Retinal pigment epithelial cell (primary cell): ENCODE results near the gene MRPS5.

Experiments
- DNase-seq: peaks from one replicate; pipeline ENCODE4 v3.0.0-alpha.2; 2010; ENCODE audit warnings: low read depth
- H3K4me3 ChIP-seq: 2 replicates; pipeline ENCODE4 v1.5.1; 2011; ENCODE audit warnings: mild to moderate bottlenecking, low read length, control low read depth, moderate library complexity
- TF ChIP-seq, protein P1 (sequence below): conservative IDR thresholded peaks from 2 replicates; pipeline ENCODE4 v1.5.1; 2011; ENCODE audit warnings: low read depth, low read length, control low read depth, inconsistent platforms

Gene MRPS5

DNA sequence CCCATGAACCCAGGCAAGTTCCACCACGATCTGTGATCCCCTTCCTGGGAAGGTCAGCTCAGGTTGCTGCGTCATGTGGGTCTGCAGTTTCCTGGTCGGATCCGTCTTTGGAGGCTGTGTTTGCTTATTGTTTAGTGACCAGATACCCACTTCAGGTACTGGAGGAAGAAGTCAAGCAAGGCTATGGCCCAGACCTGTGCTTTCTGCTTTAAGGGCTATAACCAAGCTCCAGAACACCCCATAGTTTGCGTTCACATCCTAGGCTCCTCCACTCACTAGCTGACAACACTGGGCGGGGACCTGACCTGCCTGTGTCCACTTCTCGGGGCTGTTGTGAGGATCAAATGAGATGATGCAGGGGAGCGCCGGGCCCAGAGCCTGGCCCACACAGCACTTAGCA, 52.1 kb downstream of the MRPS5 start:
- no peak for DNase-seq
- TF ChIP-seq, protein P1, sequence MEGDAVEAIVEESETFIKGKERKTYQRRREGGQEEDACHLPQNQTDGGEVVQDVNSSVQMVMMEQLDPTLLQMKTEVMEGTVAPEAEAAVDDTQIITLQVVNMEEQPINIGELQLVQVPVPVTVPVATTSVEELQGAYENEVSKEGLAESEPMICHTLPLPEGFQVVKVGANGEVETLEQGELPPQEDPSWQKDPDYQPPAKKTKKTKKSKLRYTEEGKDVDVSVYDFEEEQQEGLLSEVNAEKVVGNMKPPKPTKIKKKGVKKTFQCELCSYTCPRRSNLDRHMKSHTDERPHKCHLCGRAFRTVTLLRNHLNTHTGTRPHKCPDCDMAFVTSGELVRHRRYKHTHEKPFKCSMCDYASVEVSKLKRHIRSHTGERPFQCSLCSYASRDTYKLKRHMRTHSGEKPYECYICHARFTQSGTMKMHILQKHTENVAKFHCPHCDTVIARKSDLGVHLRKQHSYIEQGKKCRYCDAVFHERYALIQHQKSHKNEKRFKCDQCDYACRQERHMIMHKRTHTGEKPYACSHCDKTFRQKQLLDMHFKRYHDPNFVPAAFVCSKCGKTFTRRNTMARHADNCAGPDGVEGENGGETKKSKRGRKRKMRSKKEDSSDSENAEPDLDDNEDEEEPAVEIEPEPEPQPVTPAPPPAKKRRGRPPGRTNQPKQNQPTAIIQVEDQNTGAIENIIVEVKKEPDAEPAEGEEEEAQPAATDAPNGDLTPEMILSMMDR, result no peak
- no peak overlapping the region for H3K4me3 ChIP-seq

DNA sequence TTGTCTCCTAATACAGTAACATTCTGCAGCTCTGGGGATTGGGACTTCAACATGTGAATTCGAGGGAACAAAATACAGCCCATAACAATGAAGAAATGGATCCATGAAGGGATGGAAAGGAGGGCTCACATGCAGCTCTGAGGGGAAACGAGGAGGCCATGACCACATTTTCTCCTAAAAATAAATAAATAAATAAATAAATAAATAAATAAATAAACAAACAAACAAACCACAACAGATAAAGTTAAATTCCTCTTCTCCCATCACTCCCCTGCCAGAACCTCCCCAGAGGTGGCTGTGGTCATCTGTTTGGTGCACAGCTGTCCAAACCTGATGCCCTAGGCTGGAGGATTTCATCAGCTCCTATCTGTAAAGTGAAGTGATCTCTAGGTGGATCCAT, 53.4 kb downstream of the MRPS5 start:
- TF ChIP-seq, protein P1, result no peak
- no peak for DNase-seq
- no peak overlapping the region for H3K4me3 ChIP-seq

DNA sequence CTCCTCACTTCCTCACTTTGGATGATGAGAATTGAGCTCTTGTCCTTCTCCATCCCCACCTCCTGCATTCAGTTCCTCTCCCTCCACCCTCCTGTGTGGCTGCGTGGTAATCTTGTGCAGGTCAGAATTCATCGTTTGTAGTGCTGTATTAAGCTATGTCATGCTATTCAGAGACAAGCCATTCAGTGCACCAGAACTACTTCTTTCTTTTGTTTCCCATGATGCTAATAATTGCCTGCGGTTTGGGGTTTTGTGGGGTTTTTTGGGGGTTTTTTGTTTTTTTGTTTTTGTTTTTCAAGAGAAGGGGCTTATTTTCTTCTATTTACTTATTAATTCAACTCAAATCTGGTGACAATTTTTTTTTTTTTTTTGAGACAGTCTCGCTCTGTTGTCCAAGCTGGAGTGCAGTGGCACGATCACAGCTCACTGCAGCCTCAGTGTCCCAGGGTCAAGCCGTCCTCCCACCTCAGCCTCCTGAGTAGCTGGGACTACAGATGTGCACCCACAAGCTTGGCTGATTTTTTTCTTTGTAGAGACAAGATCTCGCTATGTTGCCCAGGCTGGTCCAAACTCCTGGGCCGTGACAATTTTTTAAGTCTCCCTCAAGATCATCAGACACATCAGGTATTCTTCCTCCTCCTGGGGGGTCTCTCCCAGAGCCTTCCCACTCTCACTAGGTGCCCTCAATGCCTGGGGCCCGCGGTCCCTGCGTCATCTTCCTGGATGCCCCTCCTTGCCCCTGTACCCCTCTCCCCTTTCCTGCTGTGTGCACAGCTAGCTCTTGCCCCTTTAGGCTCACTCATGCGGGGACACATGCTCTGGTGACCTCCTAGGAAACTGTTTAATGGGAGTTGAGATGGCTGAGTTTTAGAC, 58.3 kb downstream of the MRPS5 start:
- H3K4me3 ChIP-seq, result no peak overlapping the region
- TF ChIP-seq, protein P1, result no peak
- no peak for DNase-seq

DNA sequence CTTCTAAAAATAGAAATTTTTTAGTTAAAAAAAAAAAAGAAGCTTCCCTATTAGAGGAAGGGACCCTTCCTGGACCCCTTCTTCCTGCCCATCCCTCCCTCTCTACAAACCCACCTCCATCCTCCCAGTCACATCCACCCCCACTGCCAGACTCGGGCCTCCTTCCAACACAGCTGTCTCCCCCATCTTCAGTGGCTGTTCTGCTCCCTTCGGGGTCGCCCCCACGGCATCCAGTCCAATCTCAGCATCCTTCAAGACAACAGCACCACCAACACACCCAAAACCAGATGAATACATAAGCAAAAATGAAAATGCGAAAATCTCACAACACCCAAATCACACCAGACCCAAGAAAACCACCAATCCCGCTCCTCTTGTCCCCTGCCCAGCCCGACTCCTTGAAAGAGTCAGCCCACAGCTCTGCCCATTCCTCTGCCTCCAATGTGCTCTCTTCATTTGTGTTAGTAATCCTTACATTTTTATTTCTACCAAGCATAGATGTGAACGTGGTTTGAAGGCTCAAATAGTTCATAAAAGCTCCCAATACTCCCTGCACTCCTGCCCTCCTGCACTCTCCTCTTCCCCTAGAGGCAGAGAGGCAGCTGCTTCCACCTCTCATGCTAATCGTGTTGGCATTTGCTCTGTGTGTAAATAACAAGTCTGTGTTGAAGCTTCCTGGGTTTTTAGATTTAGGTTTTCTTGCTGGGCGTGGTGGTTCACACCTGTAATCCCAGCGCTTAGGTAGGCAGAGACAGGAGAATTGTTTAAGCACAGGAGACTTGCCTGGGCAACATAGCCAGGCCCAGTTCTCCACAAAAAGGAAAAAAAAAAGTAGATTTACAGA, 59.1 kb downstream of the MRPS5 start:
- TF ChIP-seq, protein P1, result no peak
- H3K4me3 ChIP-seq, result no peak overlapping the region
- DNase-seq, result no peak

DNA sequence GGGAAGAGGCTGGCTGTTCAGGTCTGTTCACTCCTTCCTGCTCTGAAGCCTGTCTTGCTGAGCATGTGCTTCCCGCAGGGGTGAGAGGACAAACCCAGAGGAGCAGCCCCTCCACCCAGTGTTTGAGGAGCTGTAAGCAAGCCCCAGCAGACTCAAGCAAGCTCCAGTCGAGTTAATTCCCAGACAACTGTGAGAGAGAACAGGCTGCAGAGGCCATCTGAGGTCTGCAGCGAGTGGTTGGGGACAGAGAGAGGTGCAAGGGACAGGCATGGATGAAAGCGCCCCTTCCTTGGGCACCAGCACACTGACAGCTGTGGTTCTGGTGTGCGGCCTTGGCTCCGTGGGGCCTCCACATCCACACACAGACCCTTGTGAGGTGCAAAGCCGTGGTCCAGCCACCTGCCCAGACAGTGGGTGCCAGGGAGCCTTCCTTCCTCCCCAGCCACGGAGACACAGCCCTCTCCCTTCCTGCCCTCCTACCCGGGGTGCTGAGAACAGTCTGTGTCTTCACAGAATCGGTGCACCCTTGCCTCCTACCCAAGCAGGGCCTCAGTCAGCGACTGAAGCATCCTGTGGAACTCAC, 59.9 kb downstream of the MRPS5 start:
- no peak overlapping the region for H3K4me3 ChIP-seq
- TF ChIP-seq, protein P1, result no peak
- DNase-seq, result no peak

DNA sequence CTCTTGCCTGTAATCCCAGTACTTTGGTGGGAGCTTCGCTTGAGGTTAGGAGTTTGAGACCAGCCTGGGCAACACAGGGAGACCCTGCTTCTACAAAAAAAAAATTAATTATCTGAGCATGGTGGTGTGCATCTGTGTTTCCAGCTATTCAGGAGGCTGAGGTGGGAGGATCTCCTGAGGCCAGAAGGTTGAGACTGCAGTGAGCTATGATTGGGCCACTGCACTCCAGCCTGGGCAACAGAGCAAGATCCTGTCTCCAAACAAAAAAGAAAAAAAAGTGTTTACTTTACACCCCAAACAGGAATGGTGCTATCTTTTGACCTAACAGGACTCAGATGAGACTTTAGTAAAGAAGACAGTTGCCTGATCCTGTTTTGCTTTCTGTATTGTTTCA, 60.5 kb downstream of the MRPS5 start:
- TF ChIP-seq, protein P1, result no peak
- H3K4me3 ChIP-seq, result no peak overlapping the region
- no peak for DNase-seq
